ENCODE data around the gene ANP32E.
A peak's percentile ranks its signal among the peaks of the same experiment; 100 is the strongest.

ANP32E gene

DNA sequence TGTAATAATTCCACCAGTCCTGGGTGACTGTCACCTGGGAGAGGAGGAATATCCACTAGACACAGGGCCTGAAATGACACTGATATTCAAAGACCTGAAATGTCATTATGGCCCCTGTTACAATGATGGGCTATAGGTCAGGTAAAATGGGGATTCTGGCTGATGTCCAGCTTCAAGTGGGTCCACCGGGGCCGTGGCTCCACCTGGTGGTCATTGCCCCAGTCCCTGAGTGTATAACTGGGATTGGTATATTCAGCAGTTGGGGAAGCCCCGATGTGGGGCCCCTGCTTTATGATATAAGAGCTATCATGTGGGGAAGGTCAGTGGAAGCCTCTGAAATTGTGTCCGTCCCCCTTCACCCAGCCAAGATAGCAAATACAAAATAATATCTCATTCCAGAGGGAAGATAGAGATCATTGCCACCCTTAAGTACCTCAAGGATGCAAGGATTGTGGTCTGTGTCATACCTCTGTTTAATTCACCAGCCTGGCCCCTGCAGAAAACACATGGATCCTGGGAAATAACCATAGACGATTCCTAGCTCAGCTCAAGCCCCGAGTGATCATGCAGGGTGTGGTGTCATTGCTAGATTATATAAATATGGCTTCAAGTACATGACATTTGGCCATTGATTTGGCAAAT is 66.8 kb downstream of the ANP32E start:
- Histone ChIP-seq H4K20me1 (no peaks in the 10 kb centered on the region), H3K27me3 (no peaks in the 10 kb centered on the region), H3K27ac (no peak overlapping the region), H3K4me3 (no peak overlapping the region), H3K36me3 (no peaks in the 10 kb centered on the region), H3K4me2 (peak overlapping the region in 2 of 11 experiments; percentile 22 to 65; a peak in 3 of 22 replicates), H3K4me1 (peaks cover 20 to 64% (median 25%) of the 10 kb centered on the region in 10 experiments), H3K9ac (no peak overlapping the region; a peak in 1 of 22 replicates), H3K9me3 (replicated peaks in 1 of 11) (no peaks in the 10 kb centered on the region)
- no peak for TF ChIP-seq Cebpa-rat (IDR thresholded peaks at IDR 0.05)

Measured in BLaER1 treated with 17β-estradiol and CSF1 and Interleukin-3, amounts not matched to agents 10 nM and 100 nM (cell line).